HG03520 (cell line): Measurements from ENCODE around the gene GTF2A1L.
"Not testable (repeated sequence)": the region's sequence is repeated elsewhere in the genome, so short reads cannot be mapped to it uniquely, and the experiment has no call there.

Source experiments
- ATAC-seq: cut with Tn5 transposase; IDR thresholded peaks from one replicate; pipeline ENCODE4 v1.9.1; 2021; ENCODE audit warnings: mild to moderate bottlenecking, moderate library complexity; ENCODE audit not compliant: unreplicated experiment

Gene GTF2A1L

GRCh38 chr2:48695991-48696390, 78.3 kb downstream of the GTF2A1L start:
- ATAC-seq = no peak

DNA sequence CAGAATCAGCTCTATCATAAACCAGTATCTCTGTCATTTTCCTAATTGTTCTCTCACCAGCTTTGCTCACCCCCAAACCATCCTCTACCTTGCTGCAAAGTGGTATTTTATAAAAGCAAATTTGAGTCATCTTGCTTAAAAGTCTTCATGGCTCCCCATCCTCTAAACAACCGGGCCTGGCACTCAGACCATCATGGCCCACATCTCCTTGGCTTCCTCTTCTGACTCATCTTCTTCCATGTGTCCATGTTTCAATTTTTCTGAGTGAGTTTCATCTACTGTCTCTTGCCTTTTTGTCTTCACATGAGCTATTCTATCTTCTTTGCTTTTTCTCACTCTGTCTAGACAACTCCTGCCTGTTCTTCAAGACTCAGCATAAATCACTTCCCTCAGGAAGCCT, 79.2 kb downstream of the GTF2A1L start:
- ATAC-seq = no peak

DNA sequence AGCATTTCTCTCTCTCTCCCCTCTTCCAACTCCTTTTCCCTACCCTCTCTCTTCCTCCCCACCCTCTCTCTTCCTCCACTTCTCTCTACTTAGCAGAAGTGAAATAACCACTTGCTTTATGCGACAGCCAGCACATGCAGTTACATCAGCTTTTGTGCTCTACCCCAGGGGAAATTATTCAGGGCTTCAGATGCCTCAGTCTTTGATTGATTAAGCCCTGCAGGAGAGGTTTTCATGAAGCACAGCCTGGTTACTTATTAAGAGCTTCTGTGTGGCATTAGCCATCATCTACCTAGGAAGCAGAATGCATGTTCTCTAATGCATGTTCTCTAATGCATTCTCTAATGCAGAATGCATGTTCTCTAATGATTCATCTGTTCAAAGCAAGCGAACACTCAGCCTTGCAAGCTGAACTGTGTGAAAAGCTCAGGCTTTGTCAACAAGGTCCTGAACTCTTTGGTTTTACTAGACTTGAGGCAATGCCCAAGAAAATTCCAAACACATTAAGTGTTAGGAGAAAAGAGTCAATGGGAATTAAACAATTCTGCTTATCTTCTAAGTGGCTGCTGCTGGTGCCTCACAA, 81.8 kb downstream of the GTF2A1L start:
- ATAC-seq = no peak

DNA sequence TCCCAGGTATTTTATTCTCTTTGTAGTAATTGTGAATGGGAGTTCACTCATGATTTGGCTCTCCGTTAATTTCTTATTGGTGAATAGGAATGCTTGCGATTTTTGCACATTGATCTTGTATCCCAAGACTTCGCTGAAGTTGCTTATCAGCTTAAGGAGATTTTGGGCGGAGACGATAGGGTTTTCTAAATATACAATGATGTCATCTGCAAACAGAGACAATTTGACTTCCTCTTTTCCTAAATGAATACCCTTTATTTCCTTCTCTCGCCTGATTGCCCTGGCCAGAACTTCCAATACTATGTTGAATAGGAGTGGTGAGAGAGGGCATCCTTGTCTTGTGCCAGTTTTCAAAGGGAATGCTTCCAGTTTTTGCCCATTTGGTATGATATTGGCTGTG, 86.0 kb downstream of the GTF2A1L start:
- ATAC-seq = not testable (repeated sequence)

GRCh38 chr2:48707466-48707865, 89.8 kb downstream of the GTF2A1L start:
- ATAC-seq = no peak

DNA sequence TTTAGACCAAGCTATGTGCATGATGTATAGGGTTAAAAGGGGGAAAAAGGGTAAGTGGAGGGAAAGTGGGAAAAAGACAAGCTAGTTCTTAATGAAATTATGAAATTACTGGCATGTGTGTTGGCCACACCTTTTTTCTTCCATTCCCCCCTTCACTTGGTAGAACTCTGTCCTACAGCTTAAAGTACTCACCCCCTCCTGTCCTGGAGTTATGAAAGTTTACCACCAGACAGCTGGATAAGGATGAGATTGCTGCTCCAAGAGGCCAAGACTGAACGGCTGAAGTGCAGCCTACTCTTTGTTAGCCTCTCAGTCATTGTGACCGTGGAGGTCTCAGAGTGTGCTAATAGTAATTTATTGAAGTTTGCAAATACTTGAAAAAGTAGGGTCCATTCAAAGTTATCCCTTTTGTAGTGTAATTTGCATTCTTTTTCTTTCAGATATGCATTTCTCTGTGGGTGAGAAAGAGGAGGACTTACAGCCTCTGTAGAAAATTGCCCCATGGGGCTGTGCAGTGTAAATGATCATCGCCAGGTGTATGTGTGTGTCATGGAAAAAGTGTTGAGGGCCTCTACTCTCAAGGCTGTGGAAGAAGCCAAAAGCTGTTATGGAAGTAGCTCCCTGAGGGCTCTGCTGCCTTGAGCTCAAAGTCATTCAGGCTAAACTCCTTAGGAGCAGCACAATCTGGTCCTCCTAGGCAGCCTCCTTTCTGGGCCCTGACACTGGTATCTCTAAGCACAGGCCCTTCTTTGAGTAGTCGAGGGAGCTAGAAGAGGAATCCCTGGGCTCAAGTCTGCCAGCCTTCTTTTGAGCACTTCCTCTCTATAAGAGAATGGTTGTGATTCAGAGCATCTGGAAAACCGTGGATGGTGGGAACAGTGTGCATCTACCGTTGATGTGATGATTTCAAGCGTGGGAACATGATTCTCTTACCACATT, 91.7 kb downstream of the GTF2A1L start:
- no peak for ATAC-seq

GRCh38 chr2:48711343-48711742, 93.7 kb downstream of the GTF2A1L start:
- no peak for ATAC-seq

DNA sequence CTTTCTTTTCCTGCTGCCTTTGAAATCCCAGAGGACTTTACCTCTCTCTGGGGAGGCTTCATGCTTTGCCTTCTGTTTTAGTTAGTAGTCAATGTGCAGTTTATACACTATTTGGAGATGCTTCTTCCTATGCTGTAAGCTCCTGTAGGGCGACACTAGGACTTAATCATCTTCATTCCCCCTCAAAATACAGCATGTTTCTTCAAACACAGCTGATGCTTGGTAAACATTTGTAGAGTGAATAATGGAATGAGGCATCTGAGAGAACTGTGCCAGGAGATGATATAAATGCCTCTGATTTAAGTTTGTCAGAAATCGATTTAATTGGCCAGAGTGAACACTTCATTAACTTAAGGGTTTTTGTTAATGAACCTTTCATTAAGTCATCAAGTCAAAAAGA, 94.5 kb downstream of the GTF2A1L start:
- ATAC-seq = no peak

DNA sequence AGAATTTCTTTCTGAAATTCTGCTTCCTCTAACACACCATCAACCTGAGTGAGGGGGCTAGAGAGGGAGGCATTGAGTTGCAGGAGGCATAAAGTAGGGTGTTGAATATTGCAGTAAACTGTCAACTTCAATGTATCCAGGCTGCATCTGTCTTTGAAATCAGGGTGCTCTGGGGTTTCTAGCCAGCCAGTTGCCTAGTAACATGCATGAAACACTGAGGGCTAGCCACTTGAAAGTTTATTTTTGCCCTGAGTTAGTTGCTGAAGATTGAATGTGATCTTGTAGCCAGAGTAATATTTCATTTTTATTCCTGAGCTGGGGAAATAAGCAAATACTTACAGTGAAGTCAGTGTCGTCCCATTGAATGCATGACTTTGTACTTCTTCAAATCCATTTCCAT, 96.0 kb downstream of the GTF2A1L start:
- no peak for ATAC-seq

DNA sequence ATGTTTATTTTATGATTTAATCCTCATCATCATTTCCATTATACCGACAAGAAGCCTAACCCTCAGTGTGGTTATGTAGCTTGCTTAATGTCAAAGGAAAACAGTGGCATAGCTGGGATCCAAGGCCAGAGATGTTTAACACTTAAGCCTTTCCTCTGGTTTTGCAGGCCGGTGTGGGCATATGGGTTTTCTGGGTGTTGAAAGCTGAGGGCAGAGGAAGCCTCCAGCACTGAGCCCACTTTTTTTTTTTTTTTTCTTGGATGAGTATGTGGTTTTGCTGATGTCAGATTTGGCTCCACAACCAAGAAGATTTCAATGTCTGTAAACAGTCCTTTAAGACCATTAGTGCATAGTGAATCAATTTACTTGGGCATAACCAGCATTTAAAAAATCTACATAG, 96.6 kb downstream of the GTF2A1L start:
- ATAC-seq = no peak

DNA sequence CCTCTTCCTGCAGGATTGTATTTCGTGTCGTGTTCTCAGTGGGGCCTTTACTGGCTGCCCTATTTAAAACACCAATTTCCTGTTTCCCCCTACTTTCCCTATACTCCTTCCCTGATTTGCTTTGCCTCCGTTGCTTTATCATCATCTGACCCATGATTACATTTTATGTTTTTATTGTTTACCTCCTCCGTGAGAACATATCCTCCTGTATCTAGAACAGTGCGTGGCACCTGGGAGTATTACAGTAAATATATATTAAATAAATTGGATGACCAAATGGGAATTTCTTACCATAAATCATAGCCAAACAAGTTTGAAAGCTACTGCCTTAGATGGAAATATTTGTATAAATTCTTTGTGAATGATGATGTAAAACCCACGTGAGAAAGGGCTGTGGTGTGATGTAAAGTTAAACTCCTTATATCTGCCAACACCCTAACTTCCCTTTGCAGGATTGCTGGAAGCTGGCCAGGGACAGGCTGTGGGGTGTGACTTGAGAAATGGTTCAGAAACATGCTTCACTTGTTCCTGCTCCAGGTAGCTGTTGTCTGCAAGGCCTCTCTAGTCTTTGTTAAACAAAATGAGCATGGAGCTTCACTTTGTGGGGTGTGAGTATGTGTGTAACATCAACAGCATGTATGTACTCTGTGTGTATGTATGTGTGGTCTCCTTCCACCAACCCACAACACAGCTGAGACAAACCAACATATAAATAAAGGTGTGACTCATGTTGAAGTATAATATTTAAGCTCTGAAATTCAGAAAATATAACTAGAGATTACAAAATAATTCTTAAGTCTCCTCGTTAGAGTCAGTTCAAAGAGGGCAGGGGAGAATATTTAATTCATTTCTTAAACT, 97.6 kb downstream of the GTF2A1L start:
- no peak for ATAC-seq

GRCh38 chr2:48715956-48716355, 98.3 kb downstream of the GTF2A1L start:
- no peak for ATAC-seq

DNA sequence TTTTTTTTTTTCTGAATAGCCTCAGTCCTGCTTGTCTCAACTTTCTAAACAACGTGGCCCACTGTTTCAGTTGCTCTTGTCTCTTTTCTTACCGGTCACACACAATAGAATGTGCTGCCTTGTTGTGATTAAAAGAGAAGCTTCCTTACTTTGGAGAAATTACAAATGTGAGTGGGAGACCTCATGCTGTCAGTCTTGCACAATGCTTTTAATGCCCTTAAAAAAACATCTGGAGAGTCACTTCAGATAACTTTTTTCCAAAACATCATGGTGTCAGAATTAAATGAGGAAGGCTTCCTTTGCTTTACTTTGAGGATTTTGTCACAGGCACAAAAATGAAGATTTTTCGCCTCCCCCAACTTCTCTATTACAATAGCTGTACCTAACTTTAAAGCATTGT, 100.2 kb downstream of the GTF2A1L start:
- no peak for ATAC-seq

DNA sequence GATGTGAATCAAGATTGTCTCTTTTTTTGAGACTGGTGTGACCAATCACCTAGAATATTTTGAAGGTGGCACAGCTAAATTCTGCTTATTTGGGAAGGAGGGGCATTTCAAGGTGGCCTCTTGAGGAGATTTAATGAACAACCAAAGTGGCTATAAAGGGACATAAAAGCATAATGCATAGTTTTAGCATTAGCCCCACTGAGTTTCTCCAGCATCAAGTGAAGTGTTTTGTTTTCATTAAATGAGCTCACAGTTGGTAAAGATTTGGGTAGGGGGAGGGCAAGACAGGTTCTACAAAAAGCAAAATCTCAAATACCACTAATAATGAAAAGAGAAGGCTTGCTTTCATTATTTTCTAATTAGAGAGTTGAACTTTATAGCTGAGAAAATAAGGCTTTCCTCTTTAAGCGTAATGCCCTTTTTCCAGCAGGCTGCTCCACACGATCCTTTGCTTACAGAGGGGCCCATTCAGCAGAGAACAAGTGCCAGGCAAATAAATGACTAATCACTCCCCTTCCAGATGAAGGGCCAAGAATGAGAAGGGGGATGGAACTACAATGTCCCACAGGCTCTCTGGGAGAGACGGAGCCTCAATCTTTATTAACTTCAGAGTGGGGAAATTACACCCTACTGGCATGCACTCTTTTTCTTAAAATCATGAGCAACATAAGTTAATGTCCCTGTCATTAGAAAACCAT, 102.0 kb downstream of the GTF2A1L start:
- ATAC-seq = no peak

DNA sequence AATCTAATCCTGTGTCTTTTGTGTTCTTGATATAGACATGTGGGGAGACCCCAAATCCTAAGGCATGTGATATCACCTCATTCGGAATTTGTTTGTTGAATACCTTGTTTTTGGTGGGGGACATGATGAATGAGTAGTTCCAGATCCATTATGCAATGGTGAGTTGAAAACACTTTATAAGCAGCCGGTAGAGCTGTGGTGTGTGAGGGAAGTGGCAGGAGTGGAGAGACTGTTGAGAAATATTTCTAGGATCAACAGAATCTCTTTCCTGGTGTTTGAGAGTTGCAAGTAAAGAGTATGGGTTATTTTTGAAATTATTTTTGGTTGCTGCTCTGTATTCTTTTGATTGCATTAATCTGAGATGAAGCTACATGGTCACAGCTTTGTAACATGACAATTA, 103.5 kb downstream of the GTF2A1L start:
- ATAC-seq = no peak

DNA sequence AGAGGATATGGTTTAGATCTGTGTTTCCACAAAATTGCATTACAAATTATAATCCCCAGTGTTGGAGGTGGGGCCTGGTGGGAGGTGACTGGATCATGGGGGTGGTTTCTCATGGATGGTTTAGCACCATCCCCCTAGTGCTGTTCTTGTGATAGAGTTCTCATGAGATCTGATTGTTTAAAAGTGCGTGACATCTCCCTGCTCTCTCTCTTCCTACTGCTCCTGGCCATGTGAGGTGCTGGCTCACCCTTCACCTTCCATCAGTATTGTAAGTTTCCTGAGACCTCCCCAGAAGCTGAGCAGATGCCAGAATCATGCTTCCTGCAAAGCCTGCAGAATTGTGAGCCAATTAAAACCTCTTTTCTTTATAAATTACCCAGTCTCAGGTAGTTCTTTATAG, 104.7 kb downstream of the GTF2A1L start:
- ATAC-seq = no peak

DNA sequence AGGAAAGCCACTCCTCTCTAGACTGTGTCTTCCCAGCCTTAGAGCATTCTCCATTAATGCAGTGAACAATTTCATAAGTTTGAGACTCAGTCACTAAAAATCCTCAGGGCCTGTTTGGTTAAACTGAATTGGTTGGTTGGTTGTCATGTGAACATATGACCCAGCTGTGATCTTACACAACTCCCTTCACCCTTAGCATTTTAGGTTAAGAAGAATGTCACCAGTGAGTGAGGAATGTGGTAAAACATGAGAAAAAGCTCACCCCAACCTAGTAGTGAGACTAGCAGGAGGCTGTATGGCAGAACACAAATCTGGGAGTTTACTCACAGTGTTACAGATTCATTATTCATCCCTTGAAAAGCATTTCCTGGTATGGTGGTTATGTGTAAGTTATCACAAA, 105.5 kb downstream of the GTF2A1L start:
- no peak for ATAC-seq

DNA sequence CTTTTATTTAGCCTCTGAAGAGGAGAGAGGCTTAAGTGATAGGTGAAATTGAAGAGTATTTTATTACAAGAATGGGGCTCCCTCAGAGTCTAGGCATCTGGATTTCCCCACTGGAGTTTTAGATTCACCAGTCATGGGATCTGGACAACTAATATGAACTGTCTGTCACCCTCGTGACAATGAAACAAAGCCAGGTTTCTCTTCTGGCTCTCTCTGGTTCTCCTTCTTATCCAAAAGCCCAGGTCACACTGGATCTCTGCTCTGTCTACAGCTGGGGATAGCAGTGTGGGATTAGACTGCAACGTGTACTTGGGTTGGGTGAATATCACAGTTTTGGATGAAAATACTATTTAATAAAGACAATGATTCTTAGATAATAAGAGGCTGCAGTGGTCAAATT, 106.6 kb downstream of the GTF2A1L start:
- no peak for ATAC-seq

DNA sequence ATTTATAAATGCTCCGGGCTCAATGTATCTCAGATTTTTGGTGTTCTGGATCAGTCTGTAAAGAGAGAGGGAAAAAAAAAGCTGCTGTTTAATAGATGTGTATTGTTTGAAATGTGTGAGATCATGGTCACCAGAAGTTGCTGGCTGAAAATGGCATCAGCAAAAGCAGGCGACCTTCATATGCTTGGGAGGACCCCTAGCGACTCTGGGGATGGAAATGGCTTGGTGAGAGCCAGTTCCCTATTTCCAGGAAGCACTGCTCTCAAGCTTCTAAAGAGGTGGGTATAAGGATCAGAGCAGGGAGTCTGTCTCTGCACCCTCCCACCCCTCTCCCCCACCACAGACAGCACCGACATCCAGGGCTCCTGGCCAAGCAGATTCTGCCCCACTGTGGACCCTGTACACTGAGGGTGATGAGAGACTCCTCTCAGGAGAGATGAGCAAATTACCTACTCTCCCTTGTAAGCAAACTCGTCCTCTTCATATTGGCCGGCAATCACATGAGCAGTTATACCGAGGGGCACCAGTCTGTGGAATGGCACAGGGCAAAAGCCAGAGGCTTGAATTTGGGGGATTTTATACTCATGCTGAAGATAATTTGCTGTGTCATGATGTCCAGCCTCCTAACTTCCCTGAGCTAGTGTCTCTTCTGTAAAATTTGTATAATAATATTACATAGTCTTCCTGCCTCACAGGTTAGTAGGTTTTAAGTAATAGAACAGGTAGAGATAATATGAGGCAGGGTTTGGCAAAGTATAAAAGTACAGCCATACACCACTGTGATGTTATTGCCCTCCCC, 108.2 kb downstream of the GTF2A1L start:
- no peak for ATAC-seq

DNA sequence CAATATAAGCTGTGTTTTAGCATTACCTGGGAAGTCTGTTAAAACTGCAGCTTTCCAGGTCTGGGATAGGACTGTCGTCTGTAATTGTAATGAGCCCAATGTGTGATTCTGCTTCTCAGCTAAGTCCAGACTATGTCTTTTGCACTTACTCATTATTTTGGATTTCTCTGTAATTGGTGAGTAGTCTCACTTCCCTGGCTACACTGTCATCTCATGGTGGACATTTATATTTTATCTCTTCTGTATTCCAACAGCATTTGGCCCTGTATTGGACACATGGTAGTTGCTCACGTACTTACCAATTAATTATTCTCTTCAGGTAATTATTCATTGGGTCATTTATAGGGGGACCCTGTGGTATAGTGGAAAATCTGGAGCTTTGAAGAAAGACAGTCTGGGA, 109.9 kb downstream of the GTF2A1L start:
- ATAC-seq = no peak
